HG02943 (cell line): ENCODE results near the gene TRIP13.
"Not testable (repeated sequence)": the region's sequence is repeated elsewhere in the genome, so short reads cannot be mapped to it uniquely, and the experiment has no call there.

Experiments
- ATAC-seq: cut with Tn5 transposase; IDR thresholded peaks from one replicate; pipeline ENCODE4 v1.9.1; 2021; ENCODE audit warnings: mild to moderate bottlenecking, low read depth, moderate library complexity; ENCODE audit not compliant: unreplicated experiment

The TRIP13 gene

DNA sequence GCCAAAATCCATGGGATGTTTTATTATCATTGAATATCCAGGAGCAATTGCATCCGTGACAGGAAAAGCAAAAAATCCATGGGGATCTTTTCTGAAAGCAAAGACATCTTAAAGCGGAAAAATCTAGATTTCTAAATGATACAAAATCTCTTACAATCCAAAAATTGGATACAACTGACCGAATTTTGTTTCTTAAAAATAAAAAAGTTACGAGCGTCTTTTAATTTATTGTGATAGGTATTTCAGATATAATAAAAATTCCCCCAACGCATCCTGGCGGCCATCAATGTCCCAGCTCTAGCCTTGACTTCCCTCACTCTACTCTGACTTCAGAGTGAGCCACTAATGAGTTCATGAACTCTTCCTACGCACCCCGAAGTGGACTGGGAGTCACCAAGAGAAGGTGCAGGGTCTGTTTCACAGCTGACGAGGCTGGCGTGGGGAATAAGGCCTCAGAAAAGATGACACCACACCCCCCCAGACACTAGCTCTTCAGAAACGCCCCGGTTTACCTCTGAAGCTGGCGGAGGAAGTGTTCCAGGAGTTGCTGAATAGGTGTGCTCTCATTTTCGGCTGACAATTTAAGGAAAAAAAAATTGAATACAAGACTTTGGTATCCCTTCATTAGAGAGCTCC, 3.5 kb upstream of the TRIP13 start:
- no peak for ATAC-seq

DNA sequence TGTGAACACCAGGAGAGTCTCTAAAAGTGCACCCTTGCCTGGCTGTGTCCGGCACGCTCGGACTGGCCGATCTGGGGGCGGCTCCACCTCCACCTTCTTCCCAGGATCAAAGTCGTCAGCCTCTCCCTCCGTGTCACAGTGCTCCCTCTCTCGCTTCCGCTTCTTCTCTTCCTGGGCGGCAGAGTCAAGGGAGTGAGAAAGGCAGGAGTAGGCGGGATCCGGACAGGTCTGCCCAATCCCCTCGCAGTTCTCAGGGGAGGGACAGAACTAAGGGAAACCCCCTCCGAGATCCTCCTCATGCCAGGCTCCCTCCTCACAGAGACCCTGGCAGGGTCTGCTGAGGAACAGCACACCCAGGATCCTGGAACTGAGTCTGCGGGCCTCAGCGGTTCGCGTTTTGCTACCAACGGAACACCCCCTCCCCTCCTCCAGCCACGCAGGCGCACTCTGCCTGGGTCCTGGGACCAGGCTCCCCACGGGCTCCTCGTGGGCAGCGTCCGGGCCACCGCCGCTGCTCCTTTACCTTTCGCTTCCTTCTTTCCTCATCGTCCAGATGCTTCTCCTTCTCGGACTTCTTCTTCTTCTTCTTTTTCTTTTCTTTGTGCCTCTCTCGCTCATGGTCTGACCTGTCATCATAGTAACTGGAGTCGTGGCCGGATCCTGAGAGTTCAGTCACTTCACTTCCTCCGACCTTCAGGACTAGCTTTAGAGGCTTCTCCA, 1.4 kb upstream of the TRIP13 start:
- ATAC-seq = no peak

DNA sequence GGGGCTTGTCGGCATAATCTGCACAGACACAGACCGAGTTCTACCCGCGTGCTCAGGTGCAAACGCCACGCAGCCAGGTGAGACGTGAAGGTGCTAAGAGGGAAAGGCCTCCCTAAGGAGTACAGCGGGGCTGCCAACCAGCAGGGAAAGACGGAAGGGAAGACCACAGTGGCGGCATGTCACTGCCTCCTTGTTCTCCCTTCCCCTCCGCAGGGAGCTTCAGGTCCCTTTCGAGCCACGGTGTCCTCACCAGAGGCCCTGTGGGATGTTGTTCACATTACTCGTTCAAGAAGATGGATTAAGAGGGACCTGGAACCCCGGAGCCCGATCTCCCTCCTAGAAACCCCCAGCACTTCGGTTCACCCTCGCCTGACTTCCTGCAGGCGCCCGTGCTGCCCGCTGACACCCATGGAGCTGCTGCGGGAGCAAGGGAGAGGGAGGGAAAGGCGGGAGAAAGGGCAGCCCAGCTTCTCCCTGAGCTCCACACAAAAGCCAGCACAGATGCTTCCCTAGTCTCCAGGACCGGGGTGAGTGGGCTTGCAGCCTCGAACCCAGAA, 769 bp upstream of the TRIP13 start:
- ATAC-seq = no peak

DNA sequence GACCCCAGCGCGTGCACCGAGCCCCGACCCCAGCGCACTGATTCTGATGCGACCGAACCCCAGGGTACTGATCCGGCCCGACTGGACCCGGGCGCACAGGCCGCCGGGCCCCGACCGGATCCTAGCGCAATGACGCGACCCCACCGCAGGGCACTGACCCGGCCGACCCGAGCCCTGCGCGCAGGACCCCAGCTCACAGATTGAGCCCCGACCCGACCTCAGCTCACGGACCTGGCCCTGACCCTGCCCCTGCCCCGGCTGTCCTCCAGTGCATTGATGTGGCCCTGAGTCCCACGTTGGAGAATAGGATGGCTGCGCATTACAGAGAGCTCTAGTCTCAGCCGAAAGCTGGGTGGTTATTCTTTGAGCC, 438 bp downstream of the TRIP13 start:
- no peak for ATAC-seq

DNA sequence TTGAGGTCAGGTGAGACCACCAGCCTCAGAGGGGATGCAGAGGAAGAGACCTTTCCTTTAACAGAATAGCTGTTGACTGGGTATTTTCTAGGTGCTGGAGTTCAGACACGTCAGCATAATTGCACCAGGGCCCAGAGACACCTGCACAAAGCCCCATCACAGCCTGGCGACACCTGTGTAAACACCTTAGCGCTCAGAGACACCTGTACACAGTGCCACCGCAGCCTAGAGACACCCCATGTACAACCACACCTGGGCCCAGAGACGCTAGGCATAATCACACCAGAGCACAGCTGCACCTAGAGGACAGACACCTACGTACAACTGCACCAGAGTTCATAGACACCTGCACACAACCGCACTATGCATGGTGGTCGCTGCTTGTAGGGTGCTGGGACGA, 1.0 kb downstream of the TRIP13 start:
- no peak for ATAC-seq

DNA sequence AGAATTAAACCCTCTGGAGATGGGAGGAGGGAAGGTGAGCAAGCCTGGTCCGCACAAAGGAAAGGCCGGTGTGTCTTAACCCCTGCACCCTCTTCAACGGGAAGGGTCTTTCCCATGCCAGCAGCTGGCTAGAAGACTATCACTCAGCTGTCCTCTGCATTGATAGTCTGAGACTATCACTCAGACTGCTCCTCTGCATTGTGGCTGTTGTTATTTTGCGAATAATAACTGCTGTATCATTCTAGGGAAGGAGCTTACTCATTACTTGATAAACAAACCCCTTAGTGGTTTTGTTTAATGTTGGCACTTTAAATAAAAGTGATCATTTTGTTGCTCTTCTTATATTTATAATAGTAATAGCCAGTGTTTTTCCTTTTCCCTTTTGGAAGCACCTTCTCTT, 8.1 kb downstream of the TRIP13 start:
- no peak for ATAC-seq

DNA sequence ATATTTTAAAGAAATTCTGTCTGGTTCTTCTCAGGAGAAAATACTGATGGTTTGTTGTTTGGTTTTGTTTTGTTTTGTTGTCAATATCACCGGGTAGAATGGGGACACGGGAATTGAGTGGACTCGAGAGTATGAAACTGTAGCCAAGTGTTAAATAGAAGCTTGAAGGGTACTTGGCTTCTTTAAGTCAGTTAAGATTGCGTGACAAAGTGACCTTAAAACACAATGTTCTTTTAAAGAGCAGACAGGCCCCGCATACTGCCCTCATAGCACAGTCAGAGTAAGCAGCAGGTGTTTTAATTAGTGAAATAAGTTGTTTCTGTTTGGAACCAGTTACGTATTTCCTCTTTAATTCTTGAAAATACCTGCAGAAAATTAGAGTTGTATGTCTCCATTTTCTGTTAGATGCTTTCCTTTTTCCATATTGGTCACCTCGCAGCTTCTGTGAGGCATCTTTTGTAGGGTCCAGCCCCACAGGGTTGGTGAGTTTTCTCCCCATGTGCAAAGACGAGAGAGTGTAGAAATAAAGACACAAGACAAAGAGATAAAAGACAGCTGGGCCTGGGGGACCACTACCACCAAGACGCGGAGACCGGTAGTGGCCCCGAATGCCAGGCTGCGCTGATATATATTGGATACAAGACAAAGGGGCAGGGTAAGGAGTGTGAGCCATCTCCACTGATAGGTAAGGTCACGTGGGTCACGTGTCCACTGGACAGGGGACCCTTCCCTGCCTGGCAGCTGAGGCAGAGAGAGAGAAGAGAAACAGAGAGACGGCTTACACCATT, 9.6 kb downstream of the TRIP13 start:
- no peak for ATAC-seq

DNA sequence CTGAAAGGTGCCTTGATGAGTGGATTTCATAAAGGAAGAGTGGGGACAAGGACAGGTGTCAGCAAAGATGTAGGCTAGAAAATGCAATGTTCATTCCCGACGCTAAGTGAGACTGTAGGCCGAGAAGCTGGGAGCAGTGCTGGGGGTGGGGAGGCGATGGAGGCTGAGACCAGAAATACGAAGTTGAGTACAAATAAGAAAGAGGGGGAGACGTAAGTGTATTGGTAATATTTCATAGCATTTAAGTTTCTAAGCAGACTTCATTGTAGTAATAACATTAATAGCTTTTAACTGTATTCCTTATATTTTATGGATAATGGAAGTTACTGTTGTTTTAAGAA, 11.0 kb downstream of the TRIP13 start:
- ATAC-seq = no peak

DNA sequence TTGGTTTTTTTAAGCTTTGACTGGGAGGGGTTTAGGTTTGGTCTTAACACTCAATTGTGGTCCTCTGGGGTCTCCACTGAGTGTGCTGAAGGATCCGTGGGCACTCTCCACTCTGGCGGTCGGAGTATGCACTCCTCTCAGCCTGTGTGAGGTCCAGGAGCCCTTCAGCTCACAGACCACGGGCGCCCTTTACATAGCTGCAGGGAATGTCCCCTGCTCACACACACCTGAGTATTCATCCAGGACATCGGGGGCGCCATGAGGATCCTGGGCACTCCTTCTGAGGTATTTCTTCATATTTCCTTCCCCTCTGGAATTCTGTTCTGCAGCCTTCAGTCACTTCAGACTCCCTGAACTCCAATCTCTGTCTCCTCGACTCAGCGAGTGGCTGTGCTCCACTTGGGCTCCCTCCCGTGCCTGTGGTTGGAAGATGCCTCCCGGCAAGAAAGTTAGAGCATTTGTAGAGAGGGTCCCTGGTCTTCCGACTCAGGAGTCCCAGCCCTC, 12.5 kb downstream of the TRIP13 start:
- no peak for ATAC-seq

DNA sequence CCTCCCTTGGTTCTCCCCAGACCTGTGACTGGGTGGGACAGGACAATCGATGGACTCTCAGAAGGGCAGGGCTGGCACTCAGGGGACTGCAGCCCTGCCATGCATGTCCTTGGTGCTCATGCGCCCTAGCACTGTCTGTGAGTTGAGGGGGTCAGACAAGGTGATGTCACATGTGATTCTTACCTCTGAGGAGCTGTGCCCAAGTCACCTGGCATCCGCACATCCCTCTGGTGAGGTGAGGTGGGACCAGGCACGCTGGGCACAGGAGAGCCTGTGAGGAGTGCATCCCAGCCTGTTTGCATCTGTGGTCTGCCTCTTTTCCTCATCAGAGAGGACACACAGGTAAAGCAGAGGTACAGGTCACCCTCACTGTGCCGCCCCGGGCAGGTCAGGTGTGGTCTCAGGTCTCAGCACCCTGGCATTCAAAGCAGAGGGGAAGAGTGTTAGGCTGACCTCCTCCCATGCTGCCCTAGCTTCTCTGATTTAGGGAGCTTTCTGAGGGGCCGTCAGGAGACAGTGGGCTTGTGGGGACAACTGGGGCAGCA, 14.8 kb downstream of the TRIP13 start:
- no peak for ATAC-seq

DNA sequence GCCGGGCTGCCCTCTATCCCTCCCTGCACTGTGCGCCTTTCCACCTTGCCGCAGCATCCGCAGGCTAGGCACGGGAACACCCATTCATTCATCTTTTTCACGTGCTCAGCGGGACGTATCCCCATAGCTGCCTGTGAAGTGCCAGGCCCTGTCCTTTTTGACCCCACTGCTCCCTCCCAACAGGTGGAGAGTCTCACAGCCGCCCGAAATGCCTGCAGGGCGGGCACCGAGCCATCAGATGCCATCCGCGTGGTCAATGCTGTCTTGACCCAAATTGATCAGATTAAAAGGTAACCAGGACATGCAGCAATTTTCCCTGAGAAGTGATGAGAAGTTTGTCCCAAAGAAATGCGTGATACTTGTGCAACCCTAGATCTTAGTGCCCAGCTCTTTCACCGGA, 15.5 kb downstream of the TRIP13 start:
- no peak for ATAC-seq

DNA sequence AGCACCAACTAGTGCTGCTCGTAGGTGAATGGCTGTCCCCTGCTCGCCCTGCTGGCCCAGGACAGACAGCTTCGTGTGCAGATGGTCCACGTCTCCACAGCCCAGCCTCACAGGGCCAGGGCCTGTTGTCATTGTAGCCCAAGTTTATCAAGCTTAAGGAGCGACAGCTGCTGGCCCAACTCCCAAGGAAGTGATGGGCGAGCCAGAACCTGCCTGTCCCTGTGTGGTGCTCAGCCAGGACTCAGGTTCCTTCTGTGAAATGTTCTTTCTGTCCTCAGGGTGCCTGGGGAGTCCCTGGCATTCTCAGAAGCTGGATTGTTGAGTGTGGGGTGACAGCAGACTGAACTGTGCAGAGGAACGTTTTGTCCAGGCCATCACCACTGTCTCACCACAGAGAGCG, 16.4 kb downstream of the TRIP13 start:
- ATAC-seq = no peak

DNA sequence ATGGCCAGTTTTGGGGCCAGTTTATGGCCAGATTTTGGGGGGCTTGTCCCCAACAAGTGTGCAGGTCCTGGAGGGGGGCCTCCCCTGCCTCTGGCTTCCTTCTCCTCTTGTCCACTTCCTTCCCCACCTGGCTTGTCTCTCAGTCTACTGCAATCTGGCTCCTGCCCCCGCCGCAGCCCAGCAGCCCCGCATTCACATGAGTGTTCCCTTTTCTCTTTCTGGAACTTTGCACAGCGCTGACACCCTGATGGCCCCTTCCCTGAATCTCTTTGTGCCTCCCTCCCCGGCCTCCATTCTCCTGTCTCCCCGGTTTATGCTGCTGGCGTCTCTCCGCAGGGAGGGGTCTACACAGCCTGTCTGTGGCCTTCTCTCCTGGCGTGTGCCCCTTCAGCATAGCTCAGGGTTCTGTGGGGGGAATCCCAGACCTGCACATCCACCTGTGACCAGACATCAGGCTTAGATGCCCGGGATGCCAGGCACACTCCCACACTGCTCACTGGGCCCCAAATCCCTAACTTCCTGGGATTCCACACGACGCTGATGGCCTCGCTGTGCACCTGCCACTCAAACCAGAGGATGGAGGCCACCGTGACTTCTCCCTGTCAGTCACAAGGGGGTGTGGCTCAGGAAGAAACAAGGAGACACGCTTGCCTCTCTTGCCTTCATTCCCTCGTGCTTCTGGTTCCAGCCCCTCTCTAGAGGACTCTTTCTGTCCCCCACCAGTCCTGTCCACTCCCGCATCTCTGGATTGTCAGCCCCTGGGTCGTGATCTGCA, 17.5 kb downstream of the TRIP13 start:
- no peak for ATAC-seq

DNA sequence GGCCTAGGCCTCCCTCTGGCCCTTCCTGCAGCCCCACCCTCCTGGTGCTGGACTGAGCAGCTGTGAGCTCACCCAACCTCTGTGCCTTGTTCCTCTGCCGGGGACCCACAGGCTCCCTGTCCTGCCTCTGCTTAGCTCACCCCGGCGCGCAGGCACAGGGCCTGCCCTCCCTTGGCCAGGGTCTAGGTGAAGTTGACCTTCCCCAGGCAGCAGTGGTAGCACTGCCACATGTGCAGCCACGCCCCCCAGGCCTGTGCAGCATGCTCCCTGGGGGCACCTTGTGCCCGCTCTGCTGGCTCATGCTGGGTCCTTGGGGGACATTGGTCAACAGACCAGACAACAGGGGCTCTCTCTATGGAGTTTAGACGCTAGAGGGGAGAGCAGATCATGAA, 18.1 kb downstream of the TRIP13 start:
- no peak for ATAC-seq

DNA sequence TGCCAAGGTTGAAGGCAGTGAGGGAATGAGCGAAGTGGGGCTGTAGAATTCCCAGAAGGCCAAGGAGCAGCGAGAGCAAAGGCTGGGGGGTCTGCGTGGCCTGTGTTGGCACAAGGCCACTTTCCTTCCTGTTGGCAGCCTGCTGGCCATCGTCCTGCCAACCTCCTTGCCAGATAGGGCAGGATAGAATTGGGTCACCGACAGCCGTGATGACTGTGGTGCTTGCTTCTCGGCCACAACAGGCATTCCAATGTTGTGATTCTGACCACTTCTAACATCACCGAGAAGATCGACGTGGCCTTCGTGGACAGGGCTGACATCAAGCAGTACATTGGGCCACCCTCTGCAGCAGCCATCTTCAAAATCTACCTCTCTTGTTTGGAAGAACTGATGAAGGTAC, 18.9 kb downstream of the TRIP13 start:
- no peak for ATAC-seq

DNA sequence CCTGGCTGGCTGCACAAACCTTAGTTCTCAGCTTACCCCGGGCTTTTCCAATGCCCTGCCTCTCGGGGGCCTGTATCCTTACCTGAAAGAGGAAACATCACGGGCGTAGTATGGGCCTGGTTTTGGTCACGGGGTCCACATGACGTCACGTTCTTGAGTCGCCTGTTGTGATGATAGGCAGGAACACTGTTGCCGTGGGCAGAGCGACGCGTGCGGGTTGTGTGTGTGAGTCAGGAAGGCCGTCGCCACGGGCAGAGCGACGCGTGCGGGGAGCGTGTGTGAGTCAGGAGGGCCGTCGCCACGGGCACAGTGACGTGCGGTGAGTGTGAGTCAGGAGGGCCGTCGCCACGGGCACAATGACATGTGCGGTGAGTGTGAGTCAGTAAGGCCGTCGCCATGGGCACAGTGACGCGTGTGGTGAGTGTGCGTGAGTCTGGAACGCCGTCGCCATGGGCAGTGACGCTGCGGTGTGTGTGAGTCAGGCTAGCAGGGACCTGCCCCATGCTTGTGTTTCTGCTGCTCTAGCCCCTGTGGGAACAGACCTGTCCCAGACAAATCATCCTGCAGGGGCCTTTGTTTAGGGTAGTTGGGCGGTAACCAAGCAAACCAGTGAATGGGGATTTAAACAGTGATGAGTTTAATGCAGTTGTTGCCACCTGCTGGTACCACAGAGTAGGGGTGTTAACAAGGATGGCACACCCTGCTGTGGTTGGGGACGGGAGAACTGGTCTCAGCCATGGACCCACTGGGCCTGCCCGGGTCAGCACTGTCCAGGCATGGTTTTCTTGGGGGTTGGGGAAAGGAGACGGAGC, 19.8 kb downstream of the TRIP13 start:
- ATAC-seq = no peak

DNA sequence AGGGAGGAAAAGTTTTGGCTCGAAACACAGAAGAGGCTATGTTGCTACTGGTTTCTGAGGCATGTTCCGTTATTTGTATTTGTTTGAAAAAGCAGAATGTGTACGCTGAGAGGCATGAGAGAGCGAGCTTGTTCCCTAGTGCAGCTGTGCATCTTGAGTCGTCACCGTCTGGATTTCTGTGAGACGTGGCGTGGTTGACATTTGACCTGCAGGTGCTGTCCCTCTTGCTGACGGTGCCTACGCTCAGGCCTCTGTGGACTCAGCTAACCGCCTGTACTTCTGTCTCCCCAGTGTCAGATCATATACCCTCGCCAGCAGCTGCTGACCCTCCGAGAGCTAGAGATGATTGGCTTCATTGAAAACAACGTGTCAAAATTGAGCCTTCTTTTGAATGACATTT, 21.5 kb downstream of the TRIP13 start:
- ATAC-seq = no peak

DNA sequence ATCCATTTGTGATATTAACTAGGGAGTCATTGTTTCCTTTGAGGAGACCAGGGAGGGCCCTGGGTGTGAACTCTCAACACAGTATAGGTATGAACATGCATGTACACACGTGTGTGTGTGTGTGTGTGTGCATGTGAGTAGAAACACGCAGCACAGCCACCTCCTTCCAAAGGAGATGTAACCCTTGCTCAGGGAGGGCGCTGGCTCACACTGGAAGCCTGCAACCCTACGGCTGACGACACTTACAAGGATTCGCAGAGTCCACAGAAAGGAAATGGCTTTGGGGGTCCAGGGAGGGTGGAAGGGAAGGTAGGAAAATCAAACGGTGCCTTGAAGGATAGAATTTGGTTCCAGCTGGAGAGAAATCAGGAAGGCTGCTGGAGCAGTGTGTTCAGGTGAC, 21.9 kb downstream of the TRIP13 start:
- no peak for ATAC-seq

DNA sequence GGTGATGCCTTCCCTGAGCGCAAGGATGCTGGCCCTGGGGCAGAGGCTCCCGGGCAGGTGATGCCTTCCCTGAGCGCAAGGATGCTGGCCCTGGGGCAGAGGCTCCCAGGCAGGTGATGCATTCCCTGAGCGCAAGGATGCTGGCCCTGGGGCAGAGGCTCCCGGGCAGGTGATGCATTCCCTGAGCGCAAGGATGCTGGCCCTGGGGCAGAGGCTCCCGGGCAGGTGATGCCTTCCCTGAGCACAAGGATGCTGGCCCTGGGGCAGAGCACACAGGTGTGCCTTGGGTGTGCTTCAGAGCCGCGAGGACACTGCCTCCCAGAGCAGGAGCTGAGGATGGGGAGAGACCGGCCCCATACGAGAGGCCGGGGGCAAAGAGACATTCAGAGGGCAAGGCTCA, 22.7 kb downstream of the TRIP13 start:
- ATAC-seq = not testable (repeated sequence)

DNA sequence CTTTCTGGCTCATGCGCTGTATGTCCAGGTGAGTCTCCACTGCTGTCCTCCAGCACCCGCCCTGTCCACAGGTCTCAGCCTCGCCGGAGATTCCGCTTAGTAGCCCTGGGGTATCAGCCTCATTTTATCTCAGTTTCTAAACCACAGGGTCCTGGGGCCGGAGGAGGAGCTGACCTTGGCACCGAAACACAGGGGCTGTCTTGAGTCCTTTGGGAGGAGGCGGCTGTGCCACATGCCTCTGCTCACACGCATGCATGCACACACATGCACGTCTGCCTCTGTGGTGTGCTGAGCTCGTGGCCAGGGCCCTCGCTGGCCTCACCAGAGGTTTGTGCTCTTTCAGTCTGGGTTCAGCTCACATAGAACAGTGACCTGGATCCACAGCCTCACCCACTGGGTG, 23.3 kb downstream of the TRIP13 start:
- ATAC-seq = no peak
